ENCODE data around the gene CITED1.
"Not testable (repeated sequence)": the region's sequence is repeated elsewhere in the genome, so short reads cannot be mapped to it uniquely, and the experiment has no call there.

CITED1 gene

DNA sequence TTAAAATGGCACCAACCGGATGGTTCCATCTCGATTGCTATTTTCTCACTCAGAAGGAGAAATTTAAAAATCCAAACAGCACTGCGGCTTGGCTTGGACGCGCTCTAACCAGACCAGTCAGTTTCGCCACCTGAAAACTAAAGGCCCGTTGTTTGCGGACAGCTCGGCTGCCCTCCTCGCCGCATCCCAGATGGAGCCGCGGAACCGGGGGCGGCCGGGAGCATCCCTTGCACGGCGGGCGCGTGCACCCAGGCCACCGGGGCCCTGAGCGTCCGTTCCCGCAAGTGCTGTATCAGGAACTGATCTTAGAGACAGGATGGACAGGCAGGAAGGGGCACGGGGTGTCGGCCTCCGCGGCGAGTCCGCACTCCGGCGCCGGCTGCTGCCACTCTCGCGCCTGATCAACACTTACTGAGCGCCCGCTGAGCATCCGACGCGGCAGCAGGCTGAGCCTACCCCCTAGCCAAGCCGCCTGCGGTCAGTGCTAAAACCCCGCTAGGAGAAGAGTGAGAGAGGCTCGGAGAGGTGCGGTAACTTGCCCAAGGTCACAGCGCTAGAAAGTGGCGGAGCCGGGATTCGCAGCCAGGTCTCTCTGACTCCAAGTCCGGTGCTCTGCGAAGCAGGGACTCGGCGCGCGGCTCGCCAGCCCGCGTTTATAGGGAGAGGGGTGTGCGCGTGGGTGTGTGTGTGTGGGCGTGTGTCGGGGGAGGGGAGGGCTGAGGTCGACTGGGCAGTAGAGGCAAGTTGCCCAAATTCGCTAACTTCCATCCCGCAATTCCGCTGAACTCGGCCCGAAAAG, at the start of gene CITED1:
Gene CITED1 (minus strand): TSS at position 629 of the 799 bp plus-strand sequence. CDS start 3,045 bp downstream, outside the sequence.
- no peak for DNase-seq (ENCODE audit: low spot score)

GRCh38 chrX:72352786-72353185, 47.1 kb upstream of the CITED1 start:
- DNase-seq (ENCODE audit: low spot score), result no peak

DNA sequence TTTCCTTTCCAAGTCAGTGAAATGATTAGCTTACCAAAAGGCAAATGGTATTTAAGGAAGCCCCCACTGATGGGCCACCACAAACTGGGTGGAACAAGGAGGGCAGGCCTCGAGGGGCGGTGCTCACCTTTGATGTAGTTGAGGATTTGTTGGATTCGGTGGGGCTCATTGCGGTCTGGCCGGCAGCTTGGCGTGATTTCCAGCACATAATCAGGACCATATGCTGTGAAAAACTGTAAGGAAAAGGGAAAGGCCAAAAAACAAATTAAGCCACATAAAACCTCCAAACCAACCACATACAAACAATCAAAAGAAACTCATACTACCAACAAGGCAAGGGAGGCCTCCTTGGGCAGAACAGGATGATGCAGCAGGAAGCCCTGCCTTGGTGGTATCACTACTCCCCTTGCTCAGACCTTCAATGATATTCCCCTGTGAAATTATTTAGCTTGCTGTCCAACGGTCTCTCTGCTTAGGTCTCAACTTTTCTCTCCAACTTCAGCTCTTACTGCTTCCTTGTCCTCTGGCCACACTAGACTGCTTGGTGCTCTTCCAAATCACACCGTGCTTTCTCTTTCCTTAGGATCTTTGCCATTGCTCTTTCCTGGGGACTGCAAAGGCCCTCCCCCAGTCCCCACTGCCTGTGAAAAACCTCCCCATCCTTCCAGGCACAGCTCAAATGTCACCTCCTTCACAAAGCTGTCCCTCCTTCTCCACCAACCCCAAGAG, 46.1 kb upstream of the CITED1 start:
- no peak for DNase-seq (ENCODE audit: low spot score)

DNA sequence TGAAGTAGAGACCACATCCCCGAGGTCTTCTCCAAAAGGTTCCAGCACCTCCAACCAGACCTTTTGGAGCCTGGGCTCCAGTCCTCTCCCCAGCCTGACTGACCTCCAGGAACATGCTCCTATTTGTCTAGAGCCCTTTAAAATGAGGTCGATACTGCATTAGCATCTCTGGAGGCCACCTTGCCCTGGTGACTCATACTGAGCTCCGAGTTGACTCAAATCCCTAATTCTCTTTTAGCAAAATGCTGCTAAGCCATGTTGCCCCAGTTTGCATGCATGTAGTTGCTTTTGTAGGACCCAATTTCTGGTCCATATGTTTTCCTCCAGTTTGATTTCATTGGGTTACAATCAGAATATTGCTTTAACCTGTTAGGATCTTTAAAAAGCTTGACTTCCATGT, 43.5 kb upstream of the CITED1 start:
- DNase-seq (ENCODE audit: low spot score), result no peak

- no peak for DNase-seq (ENCODE audit: low spot score)
These were observed 42.7 kb upstream of the CITED1 start for GRCh38 chrX:72348247-72348979.

- DNase-seq (ENCODE audit: low spot score), result no peak
These were observed 41.7 kb upstream of the CITED1 start for GRCh38 chrX:72347366-72347765.

DNA sequence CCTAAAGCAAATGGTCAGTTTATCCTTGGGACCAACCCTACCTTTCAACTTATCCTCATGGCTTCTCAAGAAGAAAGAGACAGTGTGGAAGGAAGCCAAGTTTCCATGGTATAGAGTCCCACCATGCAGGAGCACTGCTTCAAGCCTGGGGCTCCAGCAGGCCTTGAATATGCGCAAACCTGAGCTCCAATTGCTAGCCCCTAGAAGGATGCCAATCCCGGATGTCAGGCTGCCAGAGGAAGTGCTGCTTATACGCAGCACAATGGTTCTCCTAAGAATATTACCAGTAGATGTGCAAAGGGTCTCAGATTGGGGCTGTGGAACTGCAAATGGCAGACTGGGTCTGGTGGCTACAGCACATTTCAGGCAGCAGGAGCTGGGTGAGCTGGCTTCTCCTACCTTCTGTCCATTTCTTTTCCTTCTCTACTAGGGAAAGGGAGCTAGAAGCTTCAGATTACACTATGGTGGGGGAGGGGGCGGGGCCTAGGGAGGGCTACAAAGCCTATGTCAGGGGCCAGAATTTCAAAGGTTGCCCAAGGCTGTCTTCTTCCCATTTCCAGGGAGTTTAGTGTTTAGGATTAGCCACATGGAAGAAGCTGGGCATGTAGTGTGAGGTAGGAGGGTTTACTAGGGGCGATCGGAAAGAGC, 40.7 kb upstream of the CITED1 start:
- no peak for DNase-seq (ENCODE audit: low spot score)

DNA sequence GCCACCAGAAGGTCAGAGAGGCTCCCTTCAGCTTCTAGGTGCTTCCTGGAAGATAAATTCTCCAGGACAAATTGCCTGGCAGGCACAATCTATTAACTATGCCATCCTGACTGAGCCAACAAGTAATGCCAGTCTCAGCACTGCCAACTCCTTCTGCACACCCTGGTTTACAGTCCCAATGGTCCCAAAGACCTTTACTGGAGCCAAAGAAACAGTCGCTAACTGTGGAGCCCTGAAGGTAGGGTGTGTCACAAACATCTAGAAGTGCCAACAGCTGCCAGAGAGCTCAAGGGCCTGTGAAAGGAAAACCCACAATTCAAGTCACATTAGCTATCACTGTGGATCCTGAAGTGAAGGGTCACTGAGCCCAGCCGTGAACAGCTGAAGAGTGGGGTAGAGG, 34.9 kb upstream of the CITED1 start:
- DNase-seq (ENCODE audit: low spot score), result no peak

- no peak for DNase-seq (ENCODE audit: low spot score)
These were observed 34.3 kb upstream of the CITED1 start for GRCh38 chrX:72340041-72340440.

DNA sequence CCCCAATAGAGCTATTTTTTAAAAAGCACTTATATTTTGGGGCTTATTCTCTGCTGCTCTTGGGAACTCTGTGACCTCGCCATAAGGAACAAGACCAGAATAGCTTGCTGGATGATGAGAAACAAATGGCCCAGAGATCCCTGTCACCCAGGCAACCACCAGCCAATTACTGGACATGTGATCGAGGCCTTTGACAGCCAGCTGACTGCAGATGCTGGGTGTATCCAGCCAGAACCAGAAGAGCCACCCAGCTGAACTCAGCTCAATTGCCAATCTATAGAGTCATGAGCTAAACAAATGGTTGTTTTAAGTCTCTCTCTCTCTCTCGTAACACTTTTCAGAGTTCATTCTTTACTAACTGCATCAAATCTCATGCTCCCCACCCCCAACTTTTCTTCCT, 24.4 kb upstream of the CITED1 start:
- DNase-seq (ENCODE audit: low spot score), result no peak

DNA sequence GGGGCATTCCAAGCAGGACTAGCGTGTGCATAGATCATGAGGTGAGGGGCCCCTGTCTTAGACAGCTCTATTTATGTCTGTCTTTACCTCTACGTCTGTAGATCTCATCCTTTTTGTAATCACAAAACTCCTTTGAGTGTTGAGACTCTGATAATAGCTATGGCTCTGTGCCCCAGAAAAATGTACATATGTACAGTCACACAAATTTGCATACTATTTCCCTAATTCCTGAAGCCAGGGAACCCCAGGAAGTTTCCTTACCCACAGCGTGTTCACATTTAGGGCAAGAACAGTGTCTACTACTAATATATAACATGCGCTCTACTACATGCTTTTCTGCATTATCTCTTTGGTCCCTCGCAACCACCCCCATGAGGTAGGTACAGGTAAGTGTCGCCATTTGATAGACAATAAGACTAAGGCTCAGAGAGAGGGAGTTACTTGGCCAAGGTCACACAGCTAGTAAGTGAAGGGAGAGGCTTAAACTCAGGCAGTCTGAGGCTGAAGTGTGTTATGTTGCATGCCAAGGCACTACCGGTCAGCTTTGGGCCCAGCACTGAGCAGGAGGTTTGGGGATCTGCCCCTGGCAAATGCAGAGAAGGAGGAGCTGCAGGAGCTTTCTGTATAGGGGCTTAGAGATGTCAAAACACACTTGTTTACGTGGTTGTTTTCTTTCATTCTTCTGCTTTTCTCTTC, 21.0 kb upstream of the CITED1 start:
- no peak for DNase-seq (ENCODE audit: low spot score)

- not testable (repeated sequence) for DNase-seq (ENCODE audit: low spot score)
These were observed 13.9 kb upstream of the CITED1 start for GRCh38 chrX:72319651-72320050.

DNA sequence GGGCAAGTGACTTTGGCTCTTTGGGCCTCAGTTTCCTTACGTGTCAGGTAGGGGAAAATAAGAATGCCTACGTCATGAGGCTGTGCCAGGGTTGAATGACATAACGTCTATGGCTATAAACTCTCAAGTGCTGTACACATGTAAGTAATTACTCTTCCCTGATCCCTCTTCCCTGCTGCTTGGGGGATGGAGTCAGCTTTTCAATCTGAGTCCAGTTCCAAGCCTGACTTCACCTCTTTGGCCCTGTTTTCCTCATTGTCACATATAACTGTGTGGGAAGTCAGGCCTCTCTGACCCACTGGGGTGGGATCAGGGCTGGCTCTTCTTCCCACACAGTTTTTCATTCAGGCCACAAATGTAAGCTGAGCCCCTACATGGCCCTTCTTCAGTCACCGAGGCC, 11.4 kb upstream of the CITED1 start:
- DNase-seq (ENCODE audit: low spot score), result no peak

GRCh38 chrX:72316408-72317110, 10.8 kb upstream of the CITED1 start:
- DNase-seq (ENCODE audit: low spot score), result no peak

- DNase-seq (ENCODE audit: low spot score), result no peak
These were observed 9.2 kb upstream of the CITED1 start for GRCh38 chrX:72314881-72315280.

- DNase-seq (ENCODE audit: low spot score), result no peak
These were observed 8.3 kb upstream of the CITED1 start for GRCh38 chrX:72313707-72314641.

- no peak for DNase-seq (ENCODE audit: low spot score)
These were observed 6.7 kb upstream of the CITED1 start for GRCh38 chrX:72312311-72312940.

- DNase-seq (ENCODE audit: low spot score), result no peak
These were observed 3.8 kb upstream of the CITED1 start for GRCh38 chrX:72309297-72310071.
